ENCODE results near the gene PRKAR1A.

Gene PRKAR1A

GRCh38 chr17:68531252-68531651 is 19.0 kb downstream of the PRKAR1A start:
- Histone ChIP-seq H3K4me3 (ENCODE audit: low read depth in 1 of 2, low read length in 1 of 2) (no peak overlapping the region), H3K4me1 (ENCODE audit: control insufficient read depth in 1 of 2, insufficient read depth in 1 of 2, low read depth in 1 of 2, low read length in 1 of 2) (no peaks in the 10 kb centered on the region), H3K27ac (no peak overlapping the region), H3K36me3 (peaks cover 100% of the 10 kb centered on the region), H3K9me3 (no peaks in the 10 kb centered on the region), H3K27me3 (no peaks in the 10 kb centered on the region)
- no peak for TF ChIP-seq CTCF (IDR thresholded peaks at IDR 0.05)

- Histone ChIP-seq H3K36me3 (peaks cover 100% of the 10 kb centered on the region), H3K4me1 (ENCODE audit: control insufficient read depth in 1 of 2, insufficient read depth in 1 of 2, low read depth in 1 of 2, low read length in 1 of 2) (no peaks in the 10 kb centered on the region), H3K4me3 (ENCODE audit: low read depth in 1 of 2, low read length in 1 of 2) (no peak overlapping the region), H3K27me3 (no peaks in the 10 kb centered on the region), H3K9me3 (no peaks in the 10 kb centered on the region), H3K27ac (no peak overlapping the region)
- no peak for TF ChIP-seq CTCF (IDR thresholded peaks at IDR 0.05)
Observed at GRCh38 chr17:68532826-68533225, 20.6 kb downstream of the PRKAR1A start.

DNA sequence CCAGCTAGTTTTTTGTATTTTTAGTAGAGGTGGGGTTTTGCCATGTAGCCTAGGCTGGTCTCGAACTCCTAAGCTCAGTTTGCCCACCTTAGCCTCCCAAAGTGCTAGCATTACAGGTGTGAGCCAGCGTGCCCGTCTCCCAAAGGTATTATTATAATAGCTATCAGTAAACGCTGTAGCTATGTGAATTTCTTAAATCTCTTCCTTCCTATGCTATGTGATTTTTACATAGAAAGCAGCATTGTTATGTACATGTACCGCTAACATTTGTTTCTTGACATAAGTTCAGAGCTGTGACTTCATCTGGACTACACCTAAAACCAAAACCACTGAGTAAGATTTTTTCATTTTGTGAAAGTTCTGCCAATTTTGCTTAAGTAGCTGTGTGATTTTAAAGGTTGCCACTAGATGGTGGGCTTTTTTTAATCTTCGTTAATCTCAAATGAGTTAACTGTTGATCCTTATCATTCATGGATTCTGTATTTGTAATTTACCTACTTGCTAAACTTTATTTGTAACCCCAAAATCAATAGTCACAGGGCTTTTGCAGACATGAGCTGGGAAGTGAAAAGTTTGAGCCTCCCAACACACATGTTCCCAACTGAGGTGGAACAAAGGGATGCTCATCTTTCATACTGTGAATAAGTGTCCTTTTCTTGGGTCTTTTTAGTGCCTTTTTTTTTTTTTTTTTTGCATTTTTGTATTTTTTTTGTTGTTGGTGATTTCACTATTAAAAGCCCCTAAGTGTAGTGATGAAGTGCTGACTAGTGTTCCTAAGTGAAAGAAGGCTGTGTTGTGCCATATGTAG is 21.9 kb downstream of the PRKAR1A start:
- Histone ChIP-seq H3K9me3 (no peaks in the 10 kb centered on the region), H3K27me3 (no peaks in the 10 kb centered on the region), H3K36me3 (peaks cover 100% of the 10 kb centered on the region), H3K4me3 (ENCODE audit: low read depth in 1 of 2, low read length in 1 of 2) (no peak overlapping the region), H3K4me1 (ENCODE audit: control insufficient read depth in 1 of 2, insufficient read depth in 1 of 2, low read depth in 1 of 2, low read length in 1 of 2) (no peaks in the 10 kb centered on the region), H3K27ac (no peak overlapping the region)
- TF ChIP-seq CTCF (IDR thresholded peaks at IDR 0.05): no peak

DNA sequence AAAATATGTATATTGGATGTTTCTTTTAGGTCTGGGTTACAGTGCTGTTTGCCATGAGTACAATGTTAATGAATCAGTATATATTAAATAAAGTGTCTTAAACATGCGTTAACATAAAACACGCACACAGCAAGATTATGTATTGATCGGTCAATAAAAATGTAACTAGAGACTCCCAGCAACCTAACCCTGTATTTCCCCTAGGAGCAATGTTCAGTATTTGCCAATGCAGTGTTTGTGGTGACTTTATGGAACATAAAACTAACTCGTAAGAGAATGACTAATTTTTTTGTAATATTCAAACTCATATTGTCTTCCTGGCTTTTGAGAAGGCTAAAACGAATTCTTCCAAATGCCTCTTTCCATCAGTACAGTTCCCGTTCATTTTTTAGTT is 22.5 kb downstream of the PRKAR1A start:
- H3K4me1 ChIP-seq (ENCODE audit: control insufficient read depth in 1 of 2, insufficient read depth in 1 of 2, low read depth in 1 of 2, low read length in 1 of 2): no peaks in the 10 kb centered on the region
- H3K36me3 ChIP-seq: peaks cover 100% of the 10 kb centered on the region
- TF ChIP-seq CTCF (IDR thresholded peaks at IDR 0.05): no peak
- H3K4me3 ChIP-seq (ENCODE audit: low read depth in 1 of 2, low read length in 1 of 2): no peak overlapping the region
- H3K27me3 ChIP-seq: no peaks in the 10 kb centered on the region
- no peak overlapping the region for H3K27ac ChIP-seq
- no peaks in the 10 kb centered on the region for H3K9me3 ChIP-seq

- Histone ChIP-seq H3K36me3 (peaks cover 100% of the 10 kb centered on the region), H3K27ac (no peak overlapping the region), H3K27me3 (no peaks in the 10 kb centered on the region), H3K4me1 (ENCODE audit: control insufficient read depth in 1 of 2, insufficient read depth in 1 of 2, low read depth in 1 of 2, low read length in 1 of 2) (no peaks in the 10 kb centered on the region), H3K9me3 (no peaks in the 10 kb centered on the region), H3K4me3 (ENCODE audit: low read depth in 1 of 2, low read length in 1 of 2) (no peak overlapping the region)
- TF ChIP-seq CTCF (IDR thresholded peaks at IDR 0.05): no peak
Observed at GRCh38 chr17:68535922-68536321, 23.7 kb downstream of the PRKAR1A start.
